ENCODE data around the gene EGLN1.

The EGLN1 gene

DNA sequence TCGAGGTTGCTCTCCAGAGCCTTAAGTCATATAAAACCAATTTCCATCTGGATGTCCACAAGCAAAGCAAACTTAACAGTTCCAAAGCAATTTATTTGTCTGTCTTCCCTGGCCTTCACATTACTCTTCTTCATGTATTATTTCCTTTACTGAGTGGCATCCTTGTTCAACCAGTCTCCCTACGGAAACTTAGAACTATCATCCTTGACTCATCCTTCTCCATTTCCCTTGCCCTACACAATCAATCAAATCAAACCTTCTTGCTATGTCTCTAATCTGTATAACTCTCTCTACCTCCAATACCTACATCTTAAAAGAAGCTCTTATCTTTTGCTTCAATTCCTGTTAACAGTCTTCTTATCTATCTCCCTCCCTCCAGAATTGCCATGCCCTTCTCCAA is 25.4 kb downstream of the EGLN1 start:
- H3K4me3 ChIP-seq (ENCODE audit: low read depth, low read length, poor library complexity, severe bottlenecking): no peak overlapping the region

DNA sequence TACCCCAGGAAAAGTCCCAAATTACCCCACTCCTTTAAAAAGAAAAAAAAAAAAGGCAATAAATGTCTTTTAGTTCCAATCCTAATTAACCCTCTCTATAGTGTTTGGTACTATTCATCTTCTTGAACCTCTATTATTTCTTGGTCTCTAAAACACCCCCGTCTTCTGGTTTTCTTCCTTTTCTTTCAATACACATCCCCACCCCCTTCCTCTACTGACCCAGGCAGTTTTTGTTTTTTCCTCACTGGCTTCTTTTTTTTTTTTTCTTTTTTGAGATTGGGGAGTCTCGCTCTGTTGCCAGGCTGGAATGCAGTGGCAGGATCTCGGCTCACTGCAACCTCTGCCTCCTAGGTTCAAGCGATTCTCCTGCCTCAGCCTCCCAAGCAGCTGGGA is 26.1 kb downstream of the EGLN1 start:
- no peak overlapping the region for H3K4me2 ChIP-seq (ENCODE audit: low read length)
- H3K4me3 ChIP-seq (ENCODE audit: low read depth, low read length, poor library complexity, severe bottlenecking): no peak overlapping the region
- no peak overlapping the region for H2AFZ ChIP-seq (ENCODE audit: low read length)
- H4K20me1 ChIP-seq (ENCODE audit: insufficient read depth, low read length): 0 out of 2 replicates have a peak, but pooled peaks cover 3% of the 10 kb centered on the region
- no peaks in the 10 kb centered on the region for H3K27me3 ChIP-seq (ENCODE audit: insufficient read depth, low read length)
- no peak overlapping the region for H3K27ac ChIP-seq (ENCODE audit: low read depth, low read length, poor library complexity, severe bottlenecking)
- TF ChIP-seq, protein P1, sequence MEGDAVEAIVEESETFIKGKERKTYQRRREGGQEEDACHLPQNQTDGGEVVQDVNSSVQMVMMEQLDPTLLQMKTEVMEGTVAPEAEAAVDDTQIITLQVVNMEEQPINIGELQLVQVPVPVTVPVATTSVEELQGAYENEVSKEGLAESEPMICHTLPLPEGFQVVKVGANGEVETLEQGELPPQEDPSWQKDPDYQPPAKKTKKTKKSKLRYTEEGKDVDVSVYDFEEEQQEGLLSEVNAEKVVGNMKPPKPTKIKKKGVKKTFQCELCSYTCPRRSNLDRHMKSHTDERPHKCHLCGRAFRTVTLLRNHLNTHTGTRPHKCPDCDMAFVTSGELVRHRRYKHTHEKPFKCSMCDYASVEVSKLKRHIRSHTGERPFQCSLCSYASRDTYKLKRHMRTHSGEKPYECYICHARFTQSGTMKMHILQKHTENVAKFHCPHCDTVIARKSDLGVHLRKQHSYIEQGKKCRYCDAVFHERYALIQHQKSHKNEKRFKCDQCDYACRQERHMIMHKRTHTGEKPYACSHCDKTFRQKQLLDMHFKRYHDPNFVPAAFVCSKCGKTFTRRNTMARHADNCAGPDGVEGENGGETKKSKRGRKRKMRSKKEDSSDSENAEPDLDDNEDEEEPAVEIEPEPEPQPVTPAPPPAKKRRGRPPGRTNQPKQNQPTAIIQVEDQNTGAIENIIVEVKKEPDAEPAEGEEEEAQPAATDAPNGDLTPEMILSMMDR (IDR thresholded peaks at IDR 0.05; ENCODE audit: low read length): no peak
- no peak for TF ChIP-seq EZH2 (IDR thresholded peaks at IDR 0.05; ENCODE audit: borderline replicate concordance, low read length)
- no peaks in the 10 kb centered on the region for H3F3A ChIP-seq (ENCODE audit: insufficient read depth, low read length)
- peaks cover 5% of the 10 kb centered on the region; the same call in 1 of the 2 replicates for H3K36me3 ChIP-seq (ENCODE audit: insufficient read depth, low read length)
- H3K9ac ChIP-seq (ENCODE audit: low read length): no peak overlapping the region
- H3K79me2 ChIP-seq (ENCODE audit: insufficient read depth, low read length): peaks cover 10% of the 10 kb centered on the region
- no peaks in the 10 kb centered on the region for H3K9me2 ChIP-seq (ENCODE audit: low read depth, low read length)
- no peaks in the 10 kb centered on the region for H3K9me3 ChIP-seq (ENCODE audit: low read length)
- H3K4me1 ChIP-seq (ENCODE audit: insufficient read depth, low read length, severe bottlenecking): peaks cover 9% of the 10 kb centered on the region

More for the DNA sequence above, 25.4 kb downstream of the EGLN1 start:
- no peak overlapping the region for H3K4me2 ChIP-seq (ENCODE audit: low read length)
- peaks cover 10% of the 10 kb centered on the region for H3K79me2 ChIP-seq (ENCODE audit: insufficient read depth, low read length)
- H4K20me1 ChIP-seq (ENCODE audit: insufficient read depth, low read length): 0 out of 2 replicates have a peak, but pooled peaks cover 3% of the 10 kb centered on the region
- no peaks in the 10 kb centered on the region for H3K9me3 ChIP-seq (ENCODE audit: low read length)
- peaks cover 9% of the 10 kb centered on the region; the same call in 1 of the 2 replicates for H3K36me3 ChIP-seq (ENCODE audit: insufficient read depth, low read length)
- no peaks in the 10 kb centered on the region for H3K27me3 ChIP-seq (ENCODE audit: insufficient read depth, low read length)
- no peak overlapping the region for H3K27ac ChIP-seq (ENCODE audit: low read depth, low read length, poor library complexity, severe bottlenecking)
- no peak overlapping the region for H2AFZ ChIP-seq (ENCODE audit: low read length)
- peaks cover 9% of the 10 kb centered on the region for H3K4me1 ChIP-seq (ENCODE audit: insufficient read depth, low read length, severe bottlenecking)
- no peaks in the 10 kb centered on the region for H3K9me2 ChIP-seq (ENCODE audit: low read depth, low read length)
- H3K9ac ChIP-seq (ENCODE audit: low read length): no peak overlapping the region
- H3F3A ChIP-seq (ENCODE audit: insufficient read depth, low read length): no peaks in the 10 kb centered on the region
- no peak for TF ChIP-seq EZH2 (IDR thresholded peaks at IDR 0.05; ENCODE audit: borderline replicate concordance, low read length)
- TF ChIP-seq, protein P1 (IDR thresholded peaks at IDR 0.05; ENCODE audit: low read length): no peak

DNA sequence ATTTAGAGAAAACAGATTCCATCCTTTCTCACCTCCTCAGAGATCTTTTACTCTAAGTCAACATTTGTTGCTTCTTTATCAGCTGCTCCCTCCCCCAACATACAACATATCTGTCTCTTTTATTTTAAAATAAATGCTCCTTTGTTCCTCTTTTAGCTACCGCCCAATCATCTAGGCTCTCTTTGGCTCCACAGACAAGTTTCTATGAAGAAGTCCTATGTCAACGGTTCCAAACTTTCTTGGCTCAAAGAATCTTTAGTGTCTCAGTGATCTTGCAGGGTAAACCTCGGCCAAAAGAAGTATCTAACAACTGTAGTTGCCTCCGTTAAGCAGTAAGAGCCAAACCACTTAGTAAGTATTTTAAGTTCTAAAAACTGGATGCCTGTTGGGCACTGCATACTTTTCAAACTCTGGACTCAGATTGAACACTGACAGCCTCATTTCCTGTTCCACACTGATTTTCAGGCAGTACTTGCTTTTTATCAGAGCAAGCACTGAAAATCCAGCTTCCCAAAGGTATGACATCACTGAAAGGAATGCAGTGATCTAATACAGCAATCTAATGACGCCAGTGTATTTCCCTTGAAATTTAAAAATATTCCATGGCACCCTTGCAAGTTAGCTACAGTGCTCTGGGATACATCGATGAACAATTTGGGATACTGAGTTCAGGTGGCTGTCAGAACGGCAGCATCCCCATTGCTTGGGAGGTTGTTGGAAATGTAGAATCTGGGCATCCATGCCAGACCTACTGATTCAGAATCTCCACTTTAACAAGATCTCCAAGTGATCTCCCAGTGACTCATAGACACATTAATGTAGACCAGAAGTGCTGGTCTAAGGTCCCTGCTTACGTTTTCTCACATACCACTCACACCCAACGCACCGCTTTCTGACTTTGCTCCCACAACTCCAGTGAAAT is 26.8 kb downstream of the EGLN1 start:
- Histone ChIP-seq H3K9me2 (ENCODE audit: low read depth, low read length) (no peaks in the 10 kb centered on the region), H3F3A (ENCODE audit: insufficient read depth, low read length) (no peaks in the 10 kb centered on the region), H3K36me3 (ENCODE audit: insufficient read depth, low read length) (no peaks in the 10 kb centered on the region; the same call in 1 of the 2 replicates), H3K79me2 (ENCODE audit: insufficient read depth, low read length) (peaks cover 10% of the 10 kb centered on the region), H3K4me2 (ENCODE audit: low read length) (no peak overlapping the region), H2AFZ (ENCODE audit: low read length) (no peak overlapping the region), H3K27me3 (ENCODE audit: insufficient read depth, low read length) (no peaks in the 10 kb centered on the region), H3K9ac (ENCODE audit: low read length) (no peak overlapping the region), H4K20me1 (ENCODE audit: insufficient read depth, low read length) (0 out of 2 replicates have a peak, but pooled peaks cover 3% of the 10 kb centered on the region), H3K4me3 (ENCODE audit: low read depth, low read length, poor library complexity, severe bottlenecking) (no peak overlapping the region), H3K9me3 (ENCODE audit: low read length) (no peaks in the 10 kb centered on the region), H3K27ac (ENCODE audit: low read depth, low read length, poor library complexity, severe bottlenecking) (no peak overlapping the region), H3K4me1 (ENCODE audit: insufficient read depth, low read length, severe bottlenecking) (peaks cover 9% of the 10 kb centered on the region)
- TF ChIP-seq, protein P1 (IDR thresholded peaks at IDR 0.05; ENCODE audit: low read length): no peak
- no peak for TF ChIP-seq EZH2 (IDR thresholded peaks at IDR 0.05; ENCODE audit: borderline replicate concordance, low read length)
